ENCODE measurements around the gene MAEA.

DNA sequence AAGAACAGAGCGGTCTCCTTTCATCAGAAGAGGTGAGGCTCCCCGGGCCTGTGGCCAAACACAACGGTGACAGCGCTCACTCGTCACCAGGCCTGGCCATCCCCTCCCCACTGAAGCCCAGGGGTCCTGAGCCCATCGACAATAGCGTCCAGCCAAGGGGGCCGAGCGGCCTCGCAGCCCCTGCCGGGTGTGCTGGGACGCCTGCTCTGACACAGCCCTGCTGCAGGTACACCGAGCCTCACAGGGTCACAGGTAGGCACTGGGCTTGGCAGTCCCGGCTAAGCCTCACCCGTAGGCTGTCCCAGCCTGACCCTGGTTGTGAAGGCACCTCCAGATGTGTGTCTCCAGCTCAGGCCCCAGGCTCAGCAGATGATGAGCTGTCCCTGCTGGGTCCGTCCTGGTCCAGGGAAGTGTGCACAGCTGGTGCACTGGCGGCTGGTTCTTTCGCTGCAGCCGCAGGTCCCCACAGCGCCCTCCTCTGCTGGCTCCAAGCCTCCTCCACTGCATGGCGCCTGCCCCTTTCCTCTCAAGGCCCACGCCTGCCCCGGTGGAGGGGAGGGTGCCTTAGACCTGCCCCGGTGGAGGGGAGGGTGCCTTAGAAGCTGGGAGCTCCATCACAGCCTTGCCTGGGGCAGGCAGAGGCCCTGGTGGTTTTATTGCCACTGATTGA is 78.9 kb downstream of the MAEA start:
- no peak for TF ChIP-seq JUND (IDR thresholded peaks at IDR 0.05; ENCODE audit: low read depth, low read length)
- TF ChIP-seq, protein P1, sequence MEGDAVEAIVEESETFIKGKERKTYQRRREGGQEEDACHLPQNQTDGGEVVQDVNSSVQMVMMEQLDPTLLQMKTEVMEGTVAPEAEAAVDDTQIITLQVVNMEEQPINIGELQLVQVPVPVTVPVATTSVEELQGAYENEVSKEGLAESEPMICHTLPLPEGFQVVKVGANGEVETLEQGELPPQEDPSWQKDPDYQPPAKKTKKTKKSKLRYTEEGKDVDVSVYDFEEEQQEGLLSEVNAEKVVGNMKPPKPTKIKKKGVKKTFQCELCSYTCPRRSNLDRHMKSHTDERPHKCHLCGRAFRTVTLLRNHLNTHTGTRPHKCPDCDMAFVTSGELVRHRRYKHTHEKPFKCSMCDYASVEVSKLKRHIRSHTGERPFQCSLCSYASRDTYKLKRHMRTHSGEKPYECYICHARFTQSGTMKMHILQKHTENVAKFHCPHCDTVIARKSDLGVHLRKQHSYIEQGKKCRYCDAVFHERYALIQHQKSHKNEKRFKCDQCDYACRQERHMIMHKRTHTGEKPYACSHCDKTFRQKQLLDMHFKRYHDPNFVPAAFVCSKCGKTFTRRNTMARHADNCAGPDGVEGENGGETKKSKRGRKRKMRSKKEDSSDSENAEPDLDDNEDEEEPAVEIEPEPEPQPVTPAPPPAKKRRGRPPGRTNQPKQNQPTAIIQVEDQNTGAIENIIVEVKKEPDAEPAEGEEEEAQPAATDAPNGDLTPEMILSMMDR (IDR thresholded peaks at IDR 0.05 in 2 of 3, conservative IDR thresholded peaks at IDR 0.05 in 1 of 3; ENCODE audit: control insufficient read depth in 2 of 3, extremely low read depth in 1 of 3, insufficient read depth in 1 of 3, low read depth in 3 of 3, low read length in 3 of 3), result no peak
- TF ChIP-seq NFIC (IDR thresholded peaks at IDR 0.05; ENCODE audit: low read depth, low read length), result no peak
- no peak for TF ChIP-seq CBX3 (IDR thresholded peaks at IDR 0.05; ENCODE audit: borderline replicate concordance, low read depth)
- no peak for TF ChIP-seq USF2 (IDR thresholded peaks at IDR 0.05; ENCODE audit: borderline replicate concordance, low read depth, low read length)
- TF ChIP-seq TAF1 (IDR thresholded peaks at IDR 0.05; ENCODE audit: borderline replicate concordance, low read depth, low read length), result no peak

Data from GM12878 (cell line).